Hepatocyte (in vitro differentiated cells): ENCODE results near the gene RAPGEF5. TPM values are rescaled to one million over a fixed set of nuclear protein-coding genes. Genes with fewer than 3 reads are reported as not detected.

Experiments used
- DNase-seq: peaks from one replicate; pipeline ENCODE4 v3.0.0-alpha.2; 2016; ENCODE audit warnings: low spot score
- H2AFZ ChIP-seq: fragments of 200-600 bp; sonication (generic); 2 replicates; pipeline ENCODE4 v1.6.0; 2016; ENCODE audit warnings: antibody characterized with exemption, mild to moderate bottlenecking
- H3K27ac ChIP-seq: fragments of 200-600 bp; sonication (generic); 2 replicates; pipeline ENCODE4 v1.5.1; 2016; ENCODE audit warnings: mild to moderate bottlenecking
- H3K27me3 ChIP-seq: fragments of 200-600 bp; sonication (generic); 2 replicates; pipeline ENCODE4 v1.6.1; 2016
- H3K36me3 ChIP-seq: fragments of 200-600 bp; sonication (generic); replicated peaks from 2 replicates; pipeline ENCODE4 v1.5.1; 2016; ENCODE audit warnings: low read depth; ENCODE audit not compliant: insufficient read depth
- H3K4me1 ChIP-seq: fragments of 200-600 bp; sonication (generic); 2 replicates; pipeline ENCODE4 v1.5.1; 2016; ENCODE audit warnings: mild to moderate bottlenecking, moderate library complexity; ENCODE audit not compliant: insufficient read depth
- H3K4me2 ChIP-seq: fragments of 200-600 bp; sonication (generic); 2 replicates; pipeline ENCODE4 v1.6.0; 2016
- H3K4me3 ChIP-seq: fragments of 200-600 bp; sonication (generic); 2 replicates; pipeline ENCODE4 v1.5.1; 2016; ENCODE audit warnings: mild to moderate bottlenecking
- H3K79me2 ChIP-seq: fragments of 200-600 bp; sonication (generic); 2 replicates; pipeline ENCODE4 v1.6.0; 2017; ENCODE audit warnings: mild to moderate bottlenecking
- H3K9me2 ChIP-seq: fragments of 200-600 bp; sonication (generic); replicated peaks from 2 replicates; pipeline ENCODE4 v1.6.0; 2017; ENCODE audit warnings: mild to moderate bottlenecking; ENCODE audit not compliant: insufficient read depth
- H3K9me3 ChIP-seq: fragments of 200-600 bp; sonication (generic); 2 replicates; pipeline ENCODE4 v1.5.1; 2016; ENCODE audit warnings: low read depth, mild to moderate bottlenecking
- H4K20me1 ChIP-seq: fragments of 200-600 bp; sonication (generic); 2 replicates; pipeline ENCODE4 v1.6.0; 2016; ENCODE audit warnings: mild to moderate bottlenecking; ENCODE audit not compliant: insufficient read depth, poor library complexity, severe bottlenecking
- EZH2 ChIP-seq: fragments of 200-600 bp; sonication (generic); IDR thresholded peaks from 2 replicates; pipeline ENCODE4 v1.6.1; 2016; ENCODE audit warnings: antibody characterized with exemption, mild to moderate bottlenecking, borderline replicate concordance
- EZH2phosphoT487 ChIP-seq: fragments of 200-600 bp; sonication (generic); IDR thresholded peaks from one replicate; pipeline ENCODE4 v1.6.1; 2018; ENCODE audit warnings: antibody characterized with exemption, mild to moderate bottlenecking, low read depth, moderate library complexity; ENCODE audit not compliant: unreplicated experiment, severe bottlenecking
- WGBS: methylation state at CpG from one replicate; pipeline ENCODE4 v1.1.6; 2016; ENCODE audit warnings: low lambda C conversion rate; ENCODE audit errors: missing lambda C conversion rate; 5-methylcytosine and 5-hydroxymethylcytosine counted together
- polyA plus RNA-seq: library from polyadenylated mRNA; unstranded; fragments of >200 nt; fragmentation: Nextera tagmentation; extraction: Ambion mirVana; gene quantifications from 2 replicates; pipeline ENCODE4 v1.2.1, GENCODE V29; 2016
- total RNA-seq: library from RNA; depleted of rRNA; stranded (reverse); fragments of >200 nt; gene quantifications from 2 replicates; pipeline ENCODE4 v1.2.3, GENCODE V29; 2014
- TF ChIP-seq, protein P1 (sequence below): fragments of 200-600 bp; sonication (generic); IDR thresholded peaks from 2 replicates; pipeline ENCODE4 v1.5.1; 2016; ENCODE audit warnings: antibody characterized with exemption, mild to moderate bottlenecking; ENCODE audit not compliant: poor library complexity

The RAPGEF5 gene
- total and polyA plus RNA-seq, 2 experiments from 2014 or later, result 5.2 to 14.5 TPM

DNA sequence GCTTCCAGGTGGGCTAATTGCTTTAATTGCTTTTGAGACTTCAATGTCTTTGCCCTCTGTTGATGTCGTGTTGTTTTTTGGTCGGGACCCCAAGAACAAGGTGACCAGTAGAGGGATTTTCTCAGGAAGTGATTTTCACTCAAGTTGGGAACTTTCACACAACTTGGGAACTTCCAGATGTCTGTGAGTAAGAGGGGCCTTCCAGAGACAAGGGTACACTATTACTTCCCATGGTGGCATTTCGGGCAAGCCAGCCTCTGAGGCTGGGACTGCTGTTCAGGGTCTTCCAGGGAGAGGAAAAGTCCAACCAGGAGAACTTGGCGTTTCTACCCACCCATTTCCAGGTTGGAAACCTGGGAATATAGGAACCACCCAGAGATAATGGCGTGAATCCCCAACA, 241.3 kb downstream of the RAPGEF5 start:
- DNase-seq, result no peak
- Histone ChIP-seq H3K4me3 (no peak overlapping the region), H3K9me3 (no peaks in the 10 kb centered on the region), H3K4me2 (no peak overlapping the region), H3K27ac (no peak overlapping the region), H3K27me3 (no peaks in the 10 kb centered on the region), H3K36me3 (no peaks in the 10 kb centered on the region), H2AFZ (no peak overlapping the region), H3K79me2 (no peaks in the 10 kb centered on the region), H4K20me1 (no peaks in the 10 kb centered on the region), H3K9me2 (no peaks in the 10 kb centered on the region), H3K4me1 (no peaks in the 10 kb centered on the region)
- WGBS, result 99% methylated on average over 5 of the region's 5 CpGs
- TF ChIP-seq EZH2phosphoT487, result no peak
- TF ChIP-seq, protein P1, sequence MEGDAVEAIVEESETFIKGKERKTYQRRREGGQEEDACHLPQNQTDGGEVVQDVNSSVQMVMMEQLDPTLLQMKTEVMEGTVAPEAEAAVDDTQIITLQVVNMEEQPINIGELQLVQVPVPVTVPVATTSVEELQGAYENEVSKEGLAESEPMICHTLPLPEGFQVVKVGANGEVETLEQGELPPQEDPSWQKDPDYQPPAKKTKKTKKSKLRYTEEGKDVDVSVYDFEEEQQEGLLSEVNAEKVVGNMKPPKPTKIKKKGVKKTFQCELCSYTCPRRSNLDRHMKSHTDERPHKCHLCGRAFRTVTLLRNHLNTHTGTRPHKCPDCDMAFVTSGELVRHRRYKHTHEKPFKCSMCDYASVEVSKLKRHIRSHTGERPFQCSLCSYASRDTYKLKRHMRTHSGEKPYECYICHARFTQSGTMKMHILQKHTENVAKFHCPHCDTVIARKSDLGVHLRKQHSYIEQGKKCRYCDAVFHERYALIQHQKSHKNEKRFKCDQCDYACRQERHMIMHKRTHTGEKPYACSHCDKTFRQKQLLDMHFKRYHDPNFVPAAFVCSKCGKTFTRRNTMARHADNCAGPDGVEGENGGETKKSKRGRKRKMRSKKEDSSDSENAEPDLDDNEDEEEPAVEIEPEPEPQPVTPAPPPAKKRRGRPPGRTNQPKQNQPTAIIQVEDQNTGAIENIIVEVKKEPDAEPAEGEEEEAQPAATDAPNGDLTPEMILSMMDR, result no peak
- no peak for TF ChIP-seq EZH2

DNA sequence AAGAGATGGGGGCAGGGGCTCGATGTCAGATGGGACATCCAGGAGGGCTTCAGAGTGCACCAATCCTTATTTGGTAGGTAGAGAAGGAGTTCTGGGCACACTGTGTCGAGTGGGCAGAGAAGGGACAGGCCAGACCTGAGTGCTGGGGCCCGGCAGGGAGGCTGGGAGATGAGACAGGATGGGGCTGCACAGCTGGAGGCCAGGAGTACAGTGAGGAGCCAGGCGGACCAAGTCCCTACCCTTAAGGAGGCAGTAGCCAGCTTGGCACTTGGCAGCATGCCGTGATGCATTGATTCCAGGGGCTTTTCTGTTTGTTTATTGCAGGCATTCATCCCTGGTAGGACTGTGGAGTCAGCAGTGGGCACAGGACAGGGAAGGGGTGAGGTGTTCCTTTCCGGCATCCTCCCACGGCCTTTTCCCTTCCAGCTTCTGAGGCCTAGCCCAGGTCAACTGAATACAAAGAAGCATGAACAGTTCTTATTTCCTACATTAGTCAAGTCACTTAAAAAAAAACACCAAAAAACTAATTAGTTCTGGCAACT, 242.4 kb downstream of the RAPGEF5 start:
- H4K20me1 ChIP-seq, result no peaks in the 10 kb centered on the region
- 86% methylated on average over 7 of the region's 7 CpGs for WGBS
- no peaks in the 10 kb centered on the region for H3K9me2 ChIP-seq

DNA sequence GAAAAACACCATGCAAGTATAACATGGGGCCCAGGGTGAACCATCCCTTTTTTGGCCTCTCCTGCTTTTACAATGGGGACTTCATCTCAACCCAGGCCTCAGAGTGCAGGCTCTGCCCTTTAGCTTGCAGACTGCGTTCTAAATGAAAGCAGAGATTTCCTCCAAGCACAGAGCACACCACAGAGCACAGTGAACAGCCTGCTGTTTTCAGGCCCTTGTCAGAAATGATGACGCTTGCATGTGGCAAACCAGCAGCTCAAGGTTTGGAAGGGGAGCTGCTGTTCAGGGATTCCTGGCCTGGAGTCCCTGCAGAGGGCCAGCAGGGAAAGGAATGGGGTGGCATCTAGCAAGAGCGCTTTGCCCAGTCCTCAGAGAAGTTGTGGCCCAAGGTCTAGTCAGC, 243.9 kb downstream of the RAPGEF5 start:
- Histone ChIP-seq H2AFZ (no peak overlapping the region), H3K4me3 (no peak overlapping the region), H3K36me3 (no peaks in the 10 kb centered on the region), H3K79me2 (no peaks in the 10 kb centered on the region), H3K4me2 (no peak overlapping the region), H3K27ac (no peak overlapping the region), H4K20me1 (no peaks in the 10 kb centered on the region), H3K9me2 (no peaks in the 10 kb centered on the region), H3K4me1 (no peaks in the 10 kb centered on the region), H3K9me3 (no peaks in the 10 kb centered on the region), H3K27me3 (no peaks in the 10 kb centered on the region)
- no peak for DNase-seq
- TF ChIP-seq EZH2 (no peak), EZH2phosphoT487 (no peak)
- TF ChIP-seq, protein P1, result no peak
- WGBS, result 81% methylated on average over 3 of the region's 3 CpGs

More for the DNA sequence above, 242.4 kb downstream of the RAPGEF5 start:
- Histone ChIP-seq H3K36me3 (no peaks in the 10 kb centered on the region), H3K79me2 (no peaks in the 10 kb centered on the region), H3K27me3 (no peaks in the 10 kb centered on the region), H3K27ac (no peak overlapping the region), H2AFZ (no peak overlapping the region), H3K4me2 (no peak overlapping the region), H3K9me3 (no peaks in the 10 kb centered on the region), H3K4me1 (no peaks in the 10 kb centered on the region), H3K4me3 (no peak overlapping the region)
- DNase-seq, result no peak
- TF ChIP-seq EZH2, result no peak
- TF ChIP-seq, protein P1, result no peak
- no peak for TF ChIP-seq EZH2phosphoT487
